ENCODE data around the gene CSNK2B. TPM values are rescaled to one million over a fixed set of nuclear protein-coding genes. Genes with fewer than 3 reads are reported as not detected.

Gene CSNK2B
- total RNA-seq, 1 experiment from 2014 or later: 219 TPM

DNA sequence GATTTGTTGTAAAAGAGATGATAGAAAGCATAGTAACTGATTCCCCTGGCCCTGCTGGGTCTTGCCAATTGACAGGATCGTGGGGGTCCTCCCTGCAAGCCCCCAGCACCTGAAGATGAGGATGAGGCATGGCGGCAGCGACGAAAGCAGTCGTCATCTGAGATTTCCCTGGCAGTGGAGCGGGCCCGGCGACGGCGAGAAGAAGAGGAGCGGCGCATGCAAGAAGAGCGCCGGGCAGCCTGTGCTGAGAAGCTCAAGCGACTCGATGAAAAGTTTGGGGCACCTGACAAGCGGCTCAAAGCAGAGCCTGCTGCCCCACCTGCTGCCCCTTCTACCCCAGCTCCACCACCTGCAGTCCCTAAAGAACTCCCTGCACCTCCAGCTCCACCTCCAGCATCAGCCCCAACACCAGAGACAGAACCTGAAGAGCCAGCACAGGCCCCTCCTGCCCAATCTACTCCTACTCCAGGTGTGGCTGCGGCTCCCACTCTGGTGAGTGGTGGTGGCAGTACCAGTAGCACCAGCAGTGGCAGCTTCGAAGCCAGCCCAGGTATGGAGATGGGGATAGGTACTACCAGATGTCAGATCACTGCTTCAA lies 38.1 kb upstream of the CSNK2B start:
- ChIA-PET POLR2A (no interaction called here), CTCF (no interaction called here)
- H3K36me3 ChIP-seq (ENCODE audit: control insufficient read depth, insufficient read depth, low read length): peaks cover 53% of the 10 kb centered on the region
- no peaks in the 10 kb centered on the region for H3K9me3 ChIP-seq (ENCODE audit: control insufficient read depth, insufficient read depth, low read depth, low read length)
- DNase-seq (ENCODE audit: low read depth, low spot score) (no peak), ATAC-seq (no peak)
- BruUV-seq (replicated peaks): no TSS peak
- intact Hi-C loops (cut with micrococcal nuclease; ENCODE audit: unreplicated experiment): no loop called here
- in situ Hi-C loops (cut with HindIII; ENCODE audit: low pct_unique_long_range_greater_than_20kb, low sequenced_read_pairs): no loop called here
- H3K27me3 ChIP-seq (ENCODE audit: control insufficient read depth, insufficient read depth, low read length): no peaks in the 10 kb centered on the region
- H3K4me3 ChIP-seq (ENCODE audit: low read depth in 2 of 2, low read length in 2 of 2): no peak overlapping the region
- H3K4me1 ChIP-seq (ENCODE audit: control insufficient read depth, insufficient read depth, low read length): peaks cover 3% of the 10 kb centered on the region
- no peak overlapping the region for H3K27ac ChIP-seq (ENCODE audit: low read length)
- no peak for TF ChIP-seq TCF7L2 (IDR thresholded peaks at IDR 0.05; ENCODE audit: low read depth, low read length)
- TF ChIP-seq, protein P1, sequence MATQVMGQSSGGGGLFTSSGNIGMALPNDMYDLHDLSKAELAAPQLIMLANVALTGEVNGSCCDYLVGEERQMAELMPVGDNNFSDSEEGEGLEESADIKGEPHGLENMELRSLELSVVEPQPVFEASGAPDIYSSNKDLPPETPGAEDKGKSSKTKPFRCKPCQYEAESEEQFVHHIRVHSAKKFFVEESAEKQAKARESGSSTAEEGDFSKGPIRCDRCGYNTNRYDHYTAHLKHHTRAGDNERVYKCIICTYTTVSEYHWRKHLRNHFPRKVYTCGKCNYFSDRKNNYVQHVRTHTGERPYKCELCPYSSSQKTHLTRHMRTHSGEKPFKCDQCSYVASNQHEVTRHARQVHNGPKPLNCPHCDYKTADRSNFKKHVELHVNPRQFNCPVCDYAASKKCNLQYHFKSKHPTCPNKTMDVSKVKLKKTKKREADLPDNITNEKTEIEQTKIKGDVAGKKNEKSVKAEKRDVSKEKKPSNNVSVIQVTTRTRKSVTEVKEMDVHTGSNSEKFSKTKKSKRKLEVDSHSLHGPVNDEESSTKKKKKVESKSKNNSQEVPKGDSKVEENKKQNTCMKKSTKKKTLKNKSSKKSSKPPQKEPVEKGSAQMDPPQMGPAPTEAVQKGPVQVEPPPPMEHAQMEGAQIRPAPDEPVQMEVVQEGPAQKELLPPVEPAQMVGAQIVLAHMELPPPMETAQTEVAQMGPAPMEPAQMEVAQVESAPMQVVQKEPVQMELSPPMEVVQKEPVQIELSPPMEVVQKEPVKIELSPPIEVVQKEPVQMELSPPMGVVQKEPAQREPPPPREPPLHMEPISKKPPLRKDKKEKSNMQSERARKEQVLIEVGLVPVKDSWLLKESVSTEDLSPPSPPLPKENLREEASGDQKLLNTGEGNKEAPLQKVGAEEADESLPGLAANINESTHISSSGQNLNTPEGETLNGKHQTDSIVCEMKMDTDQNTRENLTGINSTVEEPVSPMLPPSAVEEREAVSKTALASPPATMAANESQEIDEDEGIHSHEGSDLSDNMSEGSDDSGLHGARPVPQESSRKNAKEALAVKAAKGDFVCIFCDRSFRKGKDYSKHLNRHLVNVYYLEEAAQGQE (IDR thresholded peaks at IDR 0.05; ENCODE audit: insufficient read depth in 1 of 2, low read depth in 2 of 2, low read length in 1 of 2): no peak
- TF ChIP-seq, protein P2, sequence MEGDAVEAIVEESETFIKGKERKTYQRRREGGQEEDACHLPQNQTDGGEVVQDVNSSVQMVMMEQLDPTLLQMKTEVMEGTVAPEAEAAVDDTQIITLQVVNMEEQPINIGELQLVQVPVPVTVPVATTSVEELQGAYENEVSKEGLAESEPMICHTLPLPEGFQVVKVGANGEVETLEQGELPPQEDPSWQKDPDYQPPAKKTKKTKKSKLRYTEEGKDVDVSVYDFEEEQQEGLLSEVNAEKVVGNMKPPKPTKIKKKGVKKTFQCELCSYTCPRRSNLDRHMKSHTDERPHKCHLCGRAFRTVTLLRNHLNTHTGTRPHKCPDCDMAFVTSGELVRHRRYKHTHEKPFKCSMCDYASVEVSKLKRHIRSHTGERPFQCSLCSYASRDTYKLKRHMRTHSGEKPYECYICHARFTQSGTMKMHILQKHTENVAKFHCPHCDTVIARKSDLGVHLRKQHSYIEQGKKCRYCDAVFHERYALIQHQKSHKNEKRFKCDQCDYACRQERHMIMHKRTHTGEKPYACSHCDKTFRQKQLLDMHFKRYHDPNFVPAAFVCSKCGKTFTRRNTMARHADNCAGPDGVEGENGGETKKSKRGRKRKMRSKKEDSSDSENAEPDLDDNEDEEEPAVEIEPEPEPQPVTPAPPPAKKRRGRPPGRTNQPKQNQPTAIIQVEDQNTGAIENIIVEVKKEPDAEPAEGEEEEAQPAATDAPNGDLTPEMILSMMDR (IDR thresholded peaks at IDR 0.05): no peak
- TF ChIP-seq POLR2AphosphoS5 (IDR thresholded peaks at IDR 0.05; ENCODE audit: low read depth, low read length): no peak; the same call in 1 of the 2 replicates
- no peak for TF ChIP-seq SIN3A (IDR thresholded peaks at IDR 0.05; ENCODE audit: borderline replicate concordance, insufficient read depth, low read depth, low read length)

DNA sequence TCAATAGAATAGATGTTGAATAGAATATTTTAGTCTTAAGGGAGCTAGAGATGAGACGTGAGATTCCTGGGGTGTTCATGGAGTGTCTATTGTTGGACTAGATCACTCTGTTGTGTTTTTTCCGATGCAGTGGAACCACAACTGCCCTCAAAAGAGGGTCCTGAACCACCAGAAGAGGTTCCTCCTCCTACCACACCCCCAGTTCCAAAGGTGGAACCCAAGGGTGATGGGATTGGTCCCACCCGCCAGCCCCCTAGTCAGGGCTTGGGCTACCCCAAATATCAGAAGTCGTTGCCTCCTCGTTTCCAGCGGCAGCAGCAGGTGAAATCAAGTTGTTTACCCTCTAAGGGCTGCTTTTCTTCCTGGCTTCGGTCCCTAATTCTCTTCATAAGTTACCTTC lies 36.9 kb upstream of the CSNK2B start:
- ChIA-PET CTCF (interaction anchor here (0.6 kb wide), 1 partner anchor 310 kb away, joined by 9 read pairs; no protein-coding TSS in a partner anchor), POLR2A (no interaction called here)
- Histone ChIP-seq H3K27ac (ENCODE audit: low read length) (no peak overlapping the region), H3K4me3 (ENCODE audit: low read depth in 2 of 2, low read length in 2 of 2) (no peak overlapping the region), H3K9me3 (ENCODE audit: control insufficient read depth, insufficient read depth, low read depth, low read length) (no peaks in the 10 kb centered on the region), H3K4me1 (ENCODE audit: control insufficient read depth, insufficient read depth, low read length) (no peaks in the 10 kb centered on the region), H3K27me3 (ENCODE audit: control insufficient read depth, insufficient read depth, low read length) (no peaks in the 10 kb centered on the region), H3K36me3 (ENCODE audit: control insufficient read depth, insufficient read depth, low read length) (peaks cover 56% of the 10 kb centered on the region)
- DNase-seq (ENCODE audit: low read depth, low spot score) (no peak), ATAC-seq (no peak)
- no TSS peak for BruUV-seq (replicated peaks)
- in situ Hi-C loops (cut with HindIII; ENCODE audit: low pct_unique_long_range_greater_than_20kb, low sequenced_read_pairs) (no loop called here), intact Hi-C loops (cut with micrococcal nuclease; ENCODE audit: unreplicated experiment) (no loop called here)
- no peak for TF ChIP-seq POLR2AphosphoS5 (IDR thresholded peaks at IDR 0.05; ENCODE audit: low read depth, low read length)
- TF ChIP-seq TCF7L2 (IDR thresholded peaks at IDR 0.05; ENCODE audit: low read depth, low read length): no peak
- TF ChIP-seq, protein P1 (IDR thresholded peaks at IDR 0.05; ENCODE audit: insufficient read depth in 1 of 2, low read depth in 2 of 2, low read length in 1 of 2): no peak
- TF ChIP-seq, protein P2 (IDR thresholded peaks at IDR 0.05): no peak
- TF ChIP-seq SIN3A (IDR thresholded peaks at IDR 0.05; ENCODE audit: borderline replicate concordance, insufficient read depth, low read depth, low read length): no peak

All from Panc1 (cell line).